ENCODE measurements around the gene MKX. TPM values are rescaled to one million over a fixed set of nuclear protein-coding genes. Genes with fewer than 3 reads are reported as not detected.

The MKX gene
- total RNA-seq, 4 donors from 2014 or later, result 0.53 to 1.2 TPM; not detected in 2

DNA sequence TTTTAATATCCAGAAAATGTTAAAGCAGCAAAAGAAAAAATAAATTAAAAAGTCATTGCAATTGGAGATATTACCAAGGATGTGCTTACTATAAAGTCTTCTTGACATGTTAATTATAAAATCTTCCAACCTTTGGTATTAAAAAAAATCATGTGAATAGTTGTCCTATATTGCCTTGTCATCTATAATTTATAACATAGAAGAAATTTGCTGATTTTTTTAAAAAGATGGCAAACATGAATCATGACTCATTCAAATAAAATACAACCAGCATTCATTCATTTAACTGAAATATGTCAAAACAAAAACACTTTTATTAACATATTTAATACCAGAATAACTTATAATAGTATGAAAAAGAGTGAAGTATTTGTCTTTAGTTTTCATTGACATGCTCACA lies 72.6 kb downstream of the MKX start:
- in situ Hi-C loops (cut with MboI; ENCODE audit: low sequenced_read_pairs in 4 of 4), result no loop called here
- ATAC-seq, result no peak
- TF ChIP-seq, protein P1, sequence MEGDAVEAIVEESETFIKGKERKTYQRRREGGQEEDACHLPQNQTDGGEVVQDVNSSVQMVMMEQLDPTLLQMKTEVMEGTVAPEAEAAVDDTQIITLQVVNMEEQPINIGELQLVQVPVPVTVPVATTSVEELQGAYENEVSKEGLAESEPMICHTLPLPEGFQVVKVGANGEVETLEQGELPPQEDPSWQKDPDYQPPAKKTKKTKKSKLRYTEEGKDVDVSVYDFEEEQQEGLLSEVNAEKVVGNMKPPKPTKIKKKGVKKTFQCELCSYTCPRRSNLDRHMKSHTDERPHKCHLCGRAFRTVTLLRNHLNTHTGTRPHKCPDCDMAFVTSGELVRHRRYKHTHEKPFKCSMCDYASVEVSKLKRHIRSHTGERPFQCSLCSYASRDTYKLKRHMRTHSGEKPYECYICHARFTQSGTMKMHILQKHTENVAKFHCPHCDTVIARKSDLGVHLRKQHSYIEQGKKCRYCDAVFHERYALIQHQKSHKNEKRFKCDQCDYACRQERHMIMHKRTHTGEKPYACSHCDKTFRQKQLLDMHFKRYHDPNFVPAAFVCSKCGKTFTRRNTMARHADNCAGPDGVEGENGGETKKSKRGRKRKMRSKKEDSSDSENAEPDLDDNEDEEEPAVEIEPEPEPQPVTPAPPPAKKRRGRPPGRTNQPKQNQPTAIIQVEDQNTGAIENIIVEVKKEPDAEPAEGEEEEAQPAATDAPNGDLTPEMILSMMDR (IDR thresholded peaks at IDR 0.05 in 4 of 5, conservative IDR thresholded peaks at IDR 0.05 in 1 of 5), result no peak
- TF ChIP-seq POLR2A (IDR thresholded peaks at IDR 0.05), result no peak

GRCh38 chr10:27671821-27672220 lies 73.8 kb downstream of the MKX start:
- no peaks in the 10 kb centered on the region for H3K9me3 ChIP-seq
- TF ChIP-seq, protein P1 (IDR thresholded peaks at IDR 0.05 in 4 of 5, conservative IDR thresholded peaks at IDR 0.05 in 1 of 5), result no peak
- TF ChIP-seq POLR2A (IDR thresholded peaks at IDR 0.05), result no peak
- in situ Hi-C loops (cut with MboI; ENCODE audit: low sequenced_read_pairs in 4 of 4) (no loop called here), intact Hi-C loops (cut with DNase I; ENCODE audit: low total_unique reads) (no loop called here)
- H3K27me3 ChIP-seq, result no peaks in the 10 kb centered on the region
- H3K36me3 ChIP-seq, result no peaks in the 10 kb centered on the region
- ATAC-seq (no peak), DNase-seq (no peak)
- H3K4me1 ChIP-seq, result no peaks in the 10 kb centered on the region
- no peak overlapping the region for H3K27ac ChIP-seq
- H3K4me3 ChIP-seq, result no peak overlapping the region

More for the DNA sequence above, 72.6 kb downstream of the MKX start:
- Histone ChIP-seq H3K9me3 (no peaks in the 10 kb centered on the region), H3K36me3 (no peaks in the 10 kb centered on the region), H3K27me3 (no peaks in the 10 kb centered on the region), H3K4me1 (no peaks in the 10 kb centered on the region), H3K27ac (no peak overlapping the region), H3K4me3 (no peak overlapping the region)
- intact Hi-C loops (cut with DNase I; ENCODE audit: low total_unique reads), result no loop called here
- DNase-seq, result no peak

DNA sequence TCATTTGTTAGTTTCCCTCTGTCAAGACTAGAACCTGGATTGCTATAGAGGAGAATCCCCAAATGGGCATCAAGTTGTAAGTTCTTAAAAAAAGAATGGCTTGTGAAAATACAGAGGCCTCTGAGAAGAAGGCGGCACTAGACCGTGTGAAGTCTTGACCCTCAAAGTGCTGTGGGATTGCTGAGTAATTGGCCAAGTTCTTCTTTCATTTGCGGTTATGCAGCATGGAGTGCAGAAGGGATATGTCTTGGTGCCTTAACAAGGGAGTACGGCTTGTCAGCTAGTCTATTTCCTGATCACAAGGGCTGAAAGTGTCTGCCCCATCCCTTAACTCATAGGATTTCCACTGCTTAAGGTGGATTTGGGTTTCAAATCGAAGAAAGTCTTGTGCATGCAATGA lies 81.2 kb downstream of the MKX start:
- intact Hi-C loops (cut with DNase I; ENCODE audit: low total_unique reads) (no loop called here), in situ Hi-C loops (cut with MboI; ENCODE audit: low sequenced_read_pairs in 4 of 4) (loop anchor here in 1 of 4 donors (10.0 kb wide), 1 partner anchor 220 kb away; no protein-coding TSS in a partner anchor)
- ATAC-seq, result no peak
- Histone ChIP-seq H3K4me1 (peaks cover 0 to 3% of the 10 kb centered on the region in 2 donors), H3K9me3 (no peaks in the 10 kb centered on the region), H3K27ac (no peak overlapping the region), H3K36me3 (no peaks in the 10 kb centered on the region), H3K4me3 (no peak overlapping the region), H3K27me3 (no peaks in the 10 kb centered on the region)
- no peak for DNase-seq
- TF ChIP-seq, protein P1 (IDR thresholded peaks at IDR 0.05 in 4 of 5, conservative IDR thresholded peaks at IDR 0.05 in 1 of 5), result no peak
- TF ChIP-seq POLR2A (IDR thresholded peaks at IDR 0.05), result no peak

DNA sequence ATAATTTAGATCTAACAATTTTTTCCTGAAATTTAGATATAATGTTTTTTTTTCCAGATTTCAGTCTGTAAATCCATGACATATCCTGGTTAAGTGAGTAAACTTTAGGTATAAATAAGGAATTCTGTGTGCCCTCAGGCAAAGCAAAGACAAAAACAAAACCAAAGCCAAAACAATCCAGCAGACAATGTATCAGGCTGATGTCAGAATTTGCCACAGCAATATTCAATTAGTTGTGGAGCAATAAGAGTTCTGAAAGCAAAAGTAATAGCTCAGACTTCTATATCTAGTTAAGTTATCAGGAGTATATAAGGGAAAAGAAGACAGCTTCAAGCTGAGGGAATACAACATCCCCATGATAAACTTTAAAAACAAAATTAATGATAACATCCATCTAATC lies 82.0 kb downstream of the MKX start:
- DNase-seq (no peak), ATAC-seq (no peak)
- no peak for TF ChIP-seq POLR2A (IDR thresholded peaks at IDR 0.05)
- TF ChIP-seq, protein P1 (IDR thresholded peaks at IDR 0.05 in 4 of 5, conservative IDR thresholded peaks at IDR 0.05 in 1 of 5), result no peak
- H3K4me1 ChIP-seq, result peaks cover 0 to 3% of the 10 kb centered on the region in 2 donors
- in situ Hi-C loops (cut with MboI; ENCODE audit: low sequenced_read_pairs in 4 of 4) (loop anchor here in 1 of 4 donors (10.0 kb wide), 1 partner anchor 219 kb away; no protein-coding TSS in a partner anchor), intact Hi-C loops (cut with DNase I; ENCODE audit: low total_unique reads) (no loop called here)
- H3K27ac ChIP-seq, result no peak overlapping the region
- H3K9me3 ChIP-seq, result no peaks in the 10 kb centered on the region
- H3K27me3 ChIP-seq, result no peaks in the 10 kb centered on the region
- H3K4me3 ChIP-seq, result no peak overlapping the region
- H3K36me3 ChIP-seq, result no peaks in the 10 kb centered on the region
